OCI-M2 (cell line): ENCODE results near the gene PSME4.
"Not testable (repeated sequence)": the region's sequence is repeated elsewhere in the genome, so short reads cannot be mapped to it uniquely, and the experiment has no call there.

ENCODE experiments used
- DNase-seq: peaks from one replicate; lab custom pipeline; 2025; ENCODE audit not compliant: unreplicated experiment; lab: John Stamatoyannopoulos, UW

PSME4 gene

DNA sequence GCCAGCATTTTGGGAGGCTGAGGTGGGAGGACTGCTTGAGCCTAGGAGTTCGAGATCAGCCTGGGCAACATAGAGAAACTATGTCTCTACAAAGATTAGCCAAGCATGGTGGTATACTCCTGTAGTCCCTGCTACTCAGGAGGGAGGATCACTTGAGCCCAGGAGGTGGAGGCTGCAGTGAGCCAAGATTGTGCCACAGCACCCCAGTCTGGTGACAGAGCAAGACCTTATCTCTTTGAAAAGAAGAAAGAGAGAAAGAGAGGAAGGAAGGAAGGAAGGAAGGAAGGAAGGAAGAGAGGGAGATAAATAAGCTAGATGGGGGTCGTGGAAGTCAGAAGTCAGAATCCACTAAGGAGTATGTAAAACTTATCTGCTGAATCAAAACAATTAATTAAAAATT, 127.2 kb downstream of the PSME4 start:
- DNase-seq: no peak

DNA sequence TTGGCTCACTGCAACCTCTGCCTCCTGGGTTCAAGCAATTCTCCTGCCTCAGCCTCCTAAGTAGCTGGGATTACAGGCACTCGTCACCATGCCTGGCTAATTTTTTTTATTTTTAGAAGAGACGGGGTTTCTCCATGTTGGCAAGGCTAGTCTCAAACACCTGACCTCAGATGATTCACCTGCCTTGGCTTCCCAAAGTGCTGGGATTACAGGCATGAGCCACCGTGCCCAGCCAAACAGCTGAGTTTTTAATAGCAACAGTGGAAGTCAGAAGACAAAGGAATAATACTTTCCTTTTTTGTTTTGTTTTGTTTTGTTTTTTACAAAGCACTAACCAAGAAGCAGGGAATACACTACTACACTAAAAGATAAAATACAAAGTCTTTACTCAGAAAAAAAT, 127.9 kb downstream of the PSME4 start:
- DNase-seq: no peak

DNA sequence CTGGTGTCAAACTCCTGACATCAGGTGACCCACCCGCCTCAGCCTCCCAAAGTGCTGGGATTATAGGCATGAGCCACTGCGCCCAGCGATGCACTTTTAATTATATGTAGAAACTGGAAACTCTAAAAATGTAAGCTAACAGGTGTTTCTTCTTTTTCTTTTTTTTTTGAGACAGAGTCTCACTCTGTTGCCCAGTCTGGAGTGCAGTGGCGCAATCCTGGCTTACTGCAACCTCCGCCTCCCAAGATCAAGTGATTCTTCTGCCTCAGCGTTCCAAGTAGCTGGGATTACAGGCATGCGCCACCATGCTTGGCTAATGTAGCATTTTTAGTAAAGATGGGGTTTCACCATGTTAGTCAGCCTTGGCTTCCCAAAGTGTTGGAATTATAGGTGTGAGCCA, 129.1 kb downstream of the PSME4 start:
- DNase-seq: not testable (repeated sequence)

DNA sequence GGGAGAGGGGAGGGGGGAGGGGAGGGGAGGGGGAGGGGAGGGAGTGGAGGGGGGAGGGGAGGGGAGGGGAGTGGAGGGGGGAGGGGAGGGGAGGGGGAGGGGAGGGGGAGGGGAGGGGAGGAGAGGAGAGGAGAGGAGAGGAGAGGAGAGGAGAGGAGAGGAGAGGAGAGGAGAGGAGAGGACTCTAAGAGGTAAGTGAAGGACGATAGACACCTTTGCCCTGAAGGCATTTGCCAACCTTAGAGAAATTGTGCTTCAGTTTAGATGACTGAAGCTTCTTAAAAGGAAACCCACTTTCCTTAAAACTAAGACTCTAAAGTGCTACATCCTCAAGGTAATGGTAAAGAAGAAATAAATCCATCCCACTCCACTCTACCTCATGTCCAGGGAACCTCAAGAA, 130.2 kb downstream of the PSME4 start:
- no peak for DNase-seq

DNA sequence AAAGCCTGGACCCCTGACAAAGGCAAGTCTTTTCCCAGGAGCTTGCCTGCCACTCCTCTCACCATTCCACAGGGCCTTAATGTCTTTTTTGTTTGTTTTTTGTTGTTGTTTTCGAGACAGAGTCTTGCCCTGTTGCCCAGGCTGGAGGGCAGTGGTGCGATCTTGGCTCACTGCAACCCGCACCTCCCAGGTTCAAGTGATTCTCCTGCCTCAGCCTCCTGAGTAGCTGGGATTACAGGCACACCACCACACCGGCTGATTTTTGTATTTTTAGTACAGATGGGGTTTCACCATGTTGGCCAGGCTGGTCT, 140.9 kb downstream of the PSME4 start:
- not testable (repeated sequence) for DNase-seq

DNA sequence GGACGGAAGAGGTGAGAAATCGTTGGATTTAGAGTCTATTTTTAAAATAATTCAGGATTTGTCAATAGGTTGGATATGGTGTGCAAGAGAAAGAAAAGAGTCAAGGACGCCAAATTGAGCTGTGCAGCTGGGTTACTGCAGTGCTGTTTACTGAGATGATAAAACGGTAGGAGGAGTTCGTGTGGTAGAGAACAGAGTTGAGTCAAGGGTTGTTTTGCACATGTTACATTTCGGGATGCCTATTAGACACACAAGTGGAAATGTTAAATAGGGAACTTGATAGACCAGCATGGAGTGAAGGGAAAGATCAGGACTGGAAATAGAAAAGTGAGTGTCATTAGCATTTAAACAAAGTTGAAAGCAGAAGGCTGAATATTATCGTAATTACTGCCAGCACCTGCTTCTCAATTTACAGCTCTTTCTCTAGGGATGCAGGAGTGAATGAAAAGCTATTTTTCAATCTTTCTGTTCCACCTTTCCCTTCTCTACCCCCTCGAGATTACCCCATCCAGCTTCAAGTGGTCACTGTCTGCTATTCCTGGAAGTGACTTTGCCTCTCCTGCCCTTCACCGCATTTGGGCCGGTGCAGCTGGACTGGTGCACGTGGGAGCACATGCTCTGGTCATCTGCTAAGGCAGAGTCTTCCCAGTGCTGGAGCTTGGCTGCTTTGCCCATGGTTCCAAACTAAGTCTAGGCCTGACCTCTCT, 141.4 kb downstream of the PSME4 start:
- DNase-seq: no peak

DNA sequence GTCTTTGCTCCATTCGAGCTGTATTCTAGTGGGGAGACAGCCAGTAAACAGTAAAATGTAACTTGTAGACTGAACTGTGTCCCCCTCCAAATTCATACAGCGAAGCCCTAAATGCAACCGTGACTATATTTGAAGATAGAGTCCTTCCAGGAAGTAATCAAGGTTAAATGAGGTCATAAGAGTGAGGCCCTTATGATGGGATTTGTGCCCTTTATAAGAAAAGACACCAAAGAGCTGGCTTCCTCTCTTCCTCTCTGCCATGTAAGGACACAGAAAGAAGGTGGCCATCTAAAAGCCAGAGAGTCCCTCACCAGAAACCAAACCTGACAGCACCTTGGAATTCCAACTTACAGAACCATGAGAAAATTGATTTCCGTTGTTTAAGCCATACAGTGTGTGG, 142.5 kb downstream of the PSME4 start:
- DNase-seq: no peak

DNA sequence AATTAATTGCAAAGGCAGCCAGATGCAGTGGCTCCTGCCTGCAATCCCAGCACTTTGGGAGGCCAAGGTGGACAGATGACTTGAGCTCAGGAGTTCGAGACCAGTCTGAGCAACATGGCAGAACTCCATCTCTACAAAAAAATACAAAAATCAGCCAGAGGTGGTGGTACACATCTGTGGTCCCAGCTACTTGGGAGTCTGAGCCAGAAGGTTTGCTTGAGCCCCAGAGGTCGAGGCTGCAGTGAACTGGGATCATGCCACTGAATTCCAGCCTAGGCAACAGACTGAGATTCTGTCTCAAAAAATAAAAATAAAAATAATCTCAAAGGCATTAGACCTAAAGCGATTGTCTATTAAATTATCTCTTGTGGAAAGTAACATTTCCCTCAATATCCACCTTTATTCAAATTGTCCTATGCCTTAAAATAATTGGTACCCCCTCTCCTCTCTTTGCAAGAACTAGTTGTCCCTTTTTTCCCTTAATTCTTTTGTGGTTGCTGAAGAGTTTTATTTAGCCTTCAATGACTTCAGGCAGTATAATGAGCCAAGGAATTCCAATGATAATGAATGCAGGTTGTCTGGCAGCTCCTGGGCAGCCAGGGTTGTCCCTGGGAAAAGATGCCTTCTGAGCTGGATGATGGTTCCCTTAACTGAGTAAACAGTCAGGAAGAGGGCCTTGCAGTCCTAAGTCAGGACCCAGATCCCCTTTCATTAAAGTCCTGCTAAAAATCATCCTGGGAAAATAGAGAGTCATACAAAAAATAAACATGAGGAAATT, 143.2 kb downstream of the PSME4 start:
- no peak for DNase-seq

DNA sequence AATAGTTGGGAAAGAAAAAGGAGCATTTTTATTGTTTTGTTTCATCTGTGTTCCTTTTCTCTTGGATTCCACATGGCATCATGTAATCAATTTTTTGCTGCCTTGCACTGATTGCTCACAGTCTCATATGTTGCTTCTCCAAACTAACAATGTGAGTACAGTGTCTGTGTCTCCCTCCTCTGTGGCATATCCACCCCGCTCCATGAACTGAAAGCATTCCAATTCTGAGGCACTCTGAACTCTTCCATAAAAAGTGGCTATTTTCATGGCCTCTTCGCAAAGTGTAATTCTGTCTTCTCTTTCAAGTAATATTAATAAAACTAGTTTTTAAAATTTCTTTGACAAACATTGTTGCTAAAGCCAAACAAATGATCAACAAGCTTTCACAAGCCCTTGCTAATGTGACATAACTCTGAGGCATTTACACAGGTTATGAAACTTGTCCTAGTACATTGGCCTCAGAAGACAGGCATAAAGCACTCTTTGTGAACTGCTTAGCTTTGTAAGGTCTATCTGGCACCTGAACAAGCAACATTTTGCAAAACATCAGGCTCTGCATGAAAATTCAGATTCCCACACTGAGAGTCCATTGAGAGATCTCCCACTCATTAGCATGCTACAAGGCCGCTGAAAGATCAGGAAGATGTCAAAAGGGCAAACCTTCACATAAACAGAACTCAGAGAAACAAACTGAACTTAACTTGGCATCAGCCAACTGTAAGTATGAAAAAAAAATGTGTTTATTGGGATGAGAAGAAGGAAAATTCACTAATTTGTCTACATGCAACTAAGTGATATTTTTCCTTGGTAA, 144.0 kb downstream of the PSME4 start:
- DNase-seq: no peak

DNA sequence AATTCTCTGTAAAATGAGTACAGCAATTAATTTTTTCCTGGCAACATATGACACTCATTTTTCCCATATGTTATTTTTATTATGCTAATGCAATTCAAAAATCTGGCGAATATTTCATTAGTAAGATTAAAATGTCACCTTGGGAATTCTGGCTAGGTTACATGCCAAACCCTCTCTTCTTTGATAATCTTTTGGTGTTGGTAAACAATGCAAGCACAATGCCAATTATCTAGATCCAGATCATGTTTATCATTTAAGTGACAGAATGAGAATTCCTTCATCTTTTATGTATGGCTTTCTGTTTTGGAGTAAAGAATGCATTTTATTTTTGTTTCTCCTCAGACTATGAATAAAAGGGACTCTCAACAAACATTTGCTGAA, 144.8 kb downstream of the PSME4 start:
- no peak for DNase-seq

DNA sequence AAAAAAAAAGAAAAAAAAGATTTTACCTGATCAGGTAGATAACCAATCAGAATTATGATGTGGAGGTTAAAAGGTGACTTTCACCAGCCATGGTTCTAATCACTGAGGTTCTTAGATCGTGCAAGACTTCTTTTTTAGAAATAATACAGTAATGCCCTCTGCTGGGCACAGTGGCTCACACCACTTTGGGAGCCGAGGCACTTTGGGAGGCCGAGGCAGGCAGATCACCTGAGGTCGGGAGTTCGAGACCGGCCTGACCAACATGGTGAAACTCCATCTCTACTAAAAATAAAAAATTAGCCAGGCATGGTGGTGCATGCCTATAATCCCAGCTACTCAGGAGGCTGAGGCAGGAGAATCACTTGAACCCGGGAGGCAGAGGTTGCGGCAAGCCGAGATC, 147.2 kb downstream of the PSME4 start:
- DNase-seq: not testable (repeated sequence)

DNA sequence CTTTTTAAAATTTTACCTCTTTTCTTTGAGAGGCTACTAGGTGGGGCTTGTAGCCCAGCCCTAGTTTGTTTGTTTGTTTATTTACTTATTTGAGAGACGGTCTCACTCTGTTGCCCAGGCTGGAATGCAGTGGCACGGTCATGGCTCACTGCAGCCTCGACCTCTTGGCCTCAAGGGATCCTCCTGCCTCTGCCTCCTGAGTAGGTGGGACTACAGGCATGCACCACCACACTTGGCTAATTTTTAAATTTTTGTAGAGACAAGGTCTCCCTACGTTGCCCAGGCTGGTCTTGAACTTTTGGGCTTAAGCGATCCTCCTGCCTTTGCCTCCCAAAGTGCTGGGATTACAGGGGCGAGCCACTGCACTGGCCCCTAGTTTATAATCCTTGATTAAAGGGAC, 149.0 kb downstream of the PSME4 start:
- DNase-seq: no peak

DNA sequence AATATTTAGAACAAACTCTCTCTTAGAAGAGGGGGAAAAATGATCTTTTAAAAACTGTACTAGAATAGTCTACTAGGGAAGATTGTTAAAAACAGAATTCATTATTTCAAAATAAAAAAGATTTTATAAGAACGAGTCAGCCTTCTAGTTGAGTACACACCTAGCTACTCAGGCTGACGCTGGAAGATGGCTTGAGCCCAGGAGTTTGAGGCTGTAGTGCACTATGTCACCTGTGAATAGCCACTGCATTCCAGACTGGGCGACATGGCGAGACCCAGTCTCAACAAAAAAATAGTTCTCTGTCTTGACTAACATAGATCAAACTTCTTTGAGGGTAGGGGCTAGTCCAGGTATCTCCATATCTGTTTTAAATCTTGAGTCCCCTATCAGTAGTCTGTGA, 150.1 kb downstream of the PSME4 start:
- DNase-seq: no peak

DNA sequence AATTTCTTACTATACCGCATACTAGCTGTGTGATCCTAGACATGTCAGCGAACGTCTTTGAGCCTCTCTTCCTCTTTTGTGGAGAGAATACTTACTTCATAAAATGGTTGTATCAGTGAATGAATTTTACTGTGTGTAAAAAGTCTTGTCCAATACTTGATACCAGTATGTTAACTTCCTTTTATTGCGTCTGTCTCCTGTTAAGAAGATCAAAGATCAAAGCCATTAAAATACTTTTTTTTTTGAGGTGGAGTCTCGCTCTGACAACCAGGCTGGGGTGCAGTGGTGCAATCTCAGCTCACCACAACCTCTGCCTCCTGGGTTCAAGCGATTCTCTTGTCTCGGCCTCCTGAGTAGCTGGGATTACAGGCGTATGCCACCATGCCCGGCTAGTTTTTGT, 150.7 kb downstream of the PSME4 start:
- no peak for DNase-seq

DNA sequence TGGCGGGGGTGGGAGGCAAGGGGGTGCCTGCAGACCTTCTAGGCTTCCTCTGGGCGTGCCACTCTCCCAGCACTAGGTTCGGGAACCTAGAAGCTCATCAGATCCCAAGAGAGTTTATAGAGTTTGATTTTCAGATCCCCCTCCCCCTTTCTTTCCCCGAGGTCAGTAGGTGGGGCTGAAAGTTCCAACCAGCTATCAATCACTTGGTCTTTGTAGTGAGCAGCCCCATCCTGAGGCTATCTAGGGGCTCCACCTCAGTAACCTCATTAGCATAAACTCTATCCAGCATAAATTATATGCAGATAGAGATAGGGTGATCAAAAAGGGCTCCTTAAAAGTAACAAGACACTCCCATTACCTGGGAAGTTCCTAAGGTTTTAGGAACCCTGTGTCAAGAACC, 151.2 kb downstream of the PSME4 start:
- no peak for DNase-seq

DNA sequence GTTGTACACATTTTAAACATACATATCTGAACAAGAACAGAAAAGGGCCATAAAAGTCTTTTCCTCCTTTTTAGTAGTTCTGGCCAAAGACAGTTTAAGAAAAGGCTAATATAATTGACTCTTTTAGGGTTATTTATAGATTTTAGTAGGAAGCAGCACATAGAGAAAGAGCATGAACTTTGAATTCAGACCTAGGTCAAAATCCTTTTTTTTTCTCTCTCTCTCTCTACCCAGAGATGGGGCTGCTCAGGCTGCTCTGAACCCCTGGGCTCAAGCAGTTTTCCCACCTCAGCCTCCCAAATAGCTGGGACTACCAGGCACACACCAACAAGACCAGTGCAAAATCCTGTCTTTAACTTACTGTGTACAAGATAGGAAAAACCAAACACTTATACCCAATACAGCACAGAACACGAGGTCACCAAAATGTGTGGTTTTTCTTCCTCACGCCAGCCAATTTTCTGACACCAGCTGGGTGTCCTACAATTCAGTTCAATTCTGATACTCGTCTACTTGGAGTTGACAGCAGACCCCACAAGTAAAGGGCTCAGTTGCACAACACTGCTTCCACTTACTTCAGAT, 151.8 kb downstream of the PSME4 start:
- no peak for DNase-seq
